NCI-H146 treated with DMSO at 0.1 percent for 48 hours (cell line): ENCODE data around the gene XYLT1.

ENCODE experiments used
- DNase-seq: peaks from one replicate; lab custom pipeline; 2025; ENCODE audit not compliant: unreplicated experiment; lab: John Stamatoyannopoulos, UW

The XYLT1 gene

DNA sequence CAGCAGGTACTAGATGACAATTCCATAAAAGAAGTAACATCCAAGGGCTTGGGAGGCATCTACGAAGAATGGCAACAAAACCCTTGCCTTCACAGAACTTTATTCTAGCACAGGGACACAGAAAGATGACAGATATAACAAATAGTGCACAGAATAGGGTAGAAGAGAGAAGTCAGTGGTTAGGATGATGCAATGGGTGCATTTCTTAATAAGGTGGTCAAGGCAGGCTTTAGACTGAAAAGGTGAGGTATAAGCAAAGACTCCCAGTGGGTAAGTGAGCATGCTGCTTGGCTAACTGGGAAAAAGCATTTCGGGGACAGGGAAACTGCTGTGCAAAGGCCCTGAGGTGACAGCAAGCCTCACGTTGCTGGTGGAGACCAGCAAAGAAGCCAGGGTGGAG lies 175.9 kb downstream of the XYLT1 start:
- DNase-seq: no peak

DNA sequence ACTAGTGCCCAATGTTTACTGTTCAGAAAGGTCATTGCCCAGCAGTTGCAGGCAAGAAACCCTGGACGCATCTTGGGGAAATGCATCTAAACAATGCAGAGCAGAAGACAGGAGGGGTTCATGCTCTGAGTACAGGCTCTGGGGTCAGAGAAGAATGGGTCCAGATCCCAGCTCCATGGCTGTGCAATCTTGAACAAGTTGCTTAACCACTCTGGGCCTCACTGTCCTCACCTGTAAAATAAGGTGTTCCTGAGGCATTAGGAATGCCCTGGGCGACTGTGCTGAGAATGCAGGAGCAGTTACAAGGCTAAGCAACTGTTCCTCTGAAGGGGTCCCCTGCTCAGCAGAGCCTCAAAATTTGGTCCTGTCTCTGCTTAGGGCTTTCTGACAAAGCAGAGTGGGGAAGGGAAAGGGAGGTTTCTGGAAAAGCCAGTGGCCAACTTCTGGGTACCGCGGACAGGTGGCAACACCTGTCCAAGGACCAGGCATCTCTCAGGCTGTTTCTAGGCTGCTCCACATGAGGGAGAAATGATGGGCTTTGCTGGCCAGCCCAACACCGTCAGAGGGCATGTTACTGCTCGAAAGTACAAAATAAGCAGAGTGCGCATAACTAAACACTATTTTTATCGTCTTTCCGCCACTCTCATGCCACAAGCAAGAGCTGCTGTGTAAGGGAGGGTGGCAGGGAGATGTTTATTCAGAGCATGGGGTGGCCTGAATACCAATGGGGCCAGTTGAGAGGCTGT lies 176.8 kb downstream of the XYLT1 start:
- no peak for DNase-seq

GRCh38 chr16:17291289-17291688 lies 179.5 kb downstream of the XYLT1 start:
- no peak for DNase-seq

- no peak for DNase-seq
Observed at GRCh38 chr16:17289674-17290635, 180.8 kb downstream of the XYLT1 start.

DNA sequence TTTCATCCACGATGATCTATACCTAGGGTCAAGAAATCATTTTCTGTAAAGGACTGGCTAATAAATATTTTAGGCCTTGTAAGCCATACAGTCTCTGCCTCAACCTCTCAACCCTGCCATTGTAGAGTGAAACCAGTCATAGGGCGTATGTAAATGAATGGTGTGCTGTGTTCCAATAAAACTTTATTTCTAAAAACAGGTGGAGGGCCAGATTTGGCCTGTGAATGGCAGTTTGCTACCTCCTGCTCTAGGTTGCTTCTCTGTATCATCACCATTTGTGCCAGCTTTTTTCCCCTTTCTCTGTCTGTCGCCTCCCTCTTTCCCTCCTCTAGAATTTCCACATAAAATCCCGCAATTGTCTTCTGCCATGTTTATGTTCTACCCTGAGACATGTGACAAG lies 181.7 kb downstream of the XYLT1 start:
- DNase-seq: no peak

DNA sequence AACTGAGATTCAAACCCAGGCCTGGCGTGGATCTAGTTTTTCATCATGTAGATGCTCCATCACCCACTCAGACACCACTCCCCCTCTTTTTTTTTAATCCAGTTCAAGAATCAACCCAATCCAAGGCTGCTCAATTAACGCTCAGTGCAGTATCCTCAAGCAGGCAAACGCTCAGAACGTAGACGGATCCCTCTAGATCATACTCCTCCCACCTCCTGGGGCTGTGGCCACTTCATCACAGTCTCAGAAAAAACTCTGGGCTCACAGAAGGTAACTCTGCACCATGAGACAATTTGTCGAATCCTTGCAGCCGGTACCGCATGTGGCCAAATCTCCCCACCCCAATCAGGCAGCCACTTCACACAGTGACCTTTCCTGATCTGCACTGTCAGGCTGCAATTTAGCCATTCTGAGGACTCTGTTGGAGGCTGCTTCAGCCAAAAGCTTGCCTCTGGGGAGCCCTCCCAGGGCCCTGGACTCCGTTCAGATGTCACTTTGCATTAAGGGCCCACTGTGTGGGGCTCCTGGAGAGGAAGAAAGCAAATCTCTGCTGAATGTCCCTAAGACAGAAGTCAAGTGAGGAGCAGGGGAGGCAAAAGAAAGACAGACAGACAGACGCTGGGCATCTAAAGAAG lies 183.5 kb downstream of the XYLT1 start:
- no peak for DNase-seq

- no peak for DNase-seq
Observed at GRCh38 chr16:17286443-17286842, 184.3 kb downstream of the XYLT1 start.

DNA sequence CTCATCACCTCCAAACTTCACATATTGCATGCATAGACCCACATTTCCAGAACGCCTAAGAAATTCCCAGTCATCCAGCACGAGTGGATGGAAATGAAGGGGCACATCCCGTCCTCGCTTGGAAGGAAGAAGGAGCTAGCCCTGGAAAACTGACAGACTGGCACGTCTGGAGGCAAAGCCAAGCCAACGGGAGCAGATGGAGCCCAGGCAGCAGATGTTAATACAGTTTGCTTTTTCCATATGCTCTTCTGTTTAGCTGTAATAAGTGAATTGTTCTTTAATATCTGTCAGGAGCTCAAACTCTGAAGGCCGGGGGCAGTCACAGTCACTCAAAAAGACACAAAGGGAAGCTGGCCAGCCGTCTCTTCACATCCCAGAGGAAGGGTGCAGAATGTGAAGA lies 187.7 kb downstream of the XYLT1 start:
- DNase-seq: no peak

DNA sequence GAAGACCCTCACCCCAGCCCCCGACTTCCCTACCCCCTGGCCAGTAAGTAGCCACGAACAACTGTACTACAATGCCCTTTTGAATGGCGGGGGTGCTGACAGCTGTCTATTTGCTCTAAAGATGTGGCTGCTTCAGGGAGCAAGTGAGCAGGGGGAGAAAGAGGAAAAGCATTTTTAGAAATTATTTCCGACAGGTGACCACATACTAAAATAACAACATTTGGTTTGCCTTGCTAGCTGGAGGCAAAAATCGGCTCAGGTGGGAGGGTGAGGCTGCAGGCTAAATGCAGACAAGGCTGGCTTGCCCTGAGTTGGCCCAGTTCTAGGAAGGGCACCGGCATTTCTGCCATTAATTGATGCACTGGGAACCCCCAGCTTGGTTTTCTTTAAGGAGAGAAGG lies 188.5 kb downstream of the XYLT1 start:
- no peak for DNase-seq

GRCh38 chr16:17281052-17281451 lies 189.7 kb downstream of the XYLT1 start:
- DNase-seq: no peak

DNA sequence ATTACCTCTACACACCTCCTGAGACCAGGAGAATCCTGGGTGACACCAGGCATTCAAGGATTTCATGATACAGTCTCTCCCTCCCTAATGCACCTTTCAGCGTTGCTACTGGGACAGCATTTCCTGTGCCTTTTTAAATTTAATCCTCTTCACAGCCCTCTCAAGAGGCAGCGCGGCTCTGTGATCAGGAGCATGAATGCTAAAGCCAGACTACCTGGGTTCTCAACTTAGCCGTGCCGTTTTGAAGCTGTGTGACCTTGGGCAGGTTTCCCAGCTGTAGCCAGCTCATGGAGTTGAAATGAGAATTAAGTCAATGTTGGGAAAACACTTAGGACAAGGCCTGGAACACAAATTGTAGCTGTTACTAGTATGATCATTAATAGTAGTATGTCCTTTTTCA lies 191.8 kb downstream of the XYLT1 start:
- DNase-seq: no peak

- DNase-seq: no peak
Observed at GRCh38 chr16:17277981-17278381, 192.8 kb downstream of the XYLT1 start.

DNA sequence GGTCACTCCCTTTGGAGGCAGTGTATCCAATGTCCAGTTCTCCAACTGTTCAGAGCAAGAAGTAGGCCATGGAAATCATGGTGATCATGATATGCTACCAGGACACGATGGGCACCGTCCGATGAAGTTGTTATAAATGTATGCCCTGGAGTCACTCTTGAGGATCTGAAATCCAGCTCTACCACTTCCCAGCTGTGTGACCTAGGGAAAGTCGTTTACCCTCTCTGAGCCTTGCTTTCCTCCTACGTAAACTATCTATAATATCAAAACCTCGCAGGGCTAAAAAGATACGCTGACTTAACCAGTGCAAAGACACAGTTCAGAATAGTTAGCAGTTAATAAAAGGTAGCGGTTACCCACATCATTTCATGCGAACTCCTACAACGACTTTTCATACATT lies 194.2 kb downstream of the XYLT1 start:
- DNase-seq: no peak

GRCh38 chr16:17276010-17276530 lies 194.7 kb downstream of the XYLT1 start:
- no peak for DNase-seq

- DNase-seq: no peak
Observed at GRCh38 chr16:17275076-17276009, 195.4 kb downstream of the XYLT1 start.

GRCh38 chr16:17273142-17273561 lies 197.6 kb downstream of the XYLT1 start:
- DNase-seq: no peak

GRCh38 chr16:17272716-17273115 lies 198.0 kb downstream of the XYLT1 start:
- DNase-seq: no peak

- DNase-seq: no peak
Observed at GRCh38 chr16:17271687-17272086, 199.1 kb downstream of the XYLT1 start.

- DNase-seq: no peak
Observed at GRCh38 chr16:17270683-17271109, 200.1 kb downstream of the XYLT1 start.

GRCh38 chr16:17270111-17270510 lies 200.6 kb downstream of the XYLT1 start:
- no peak for DNase-seq
